K562 (cell line): Measurements from ENCODE around the gene ME3.

Experiments used
- EHMT2 ChIP-seq: fragments of 450-650 bp; IDR thresholded peaks from 2 replicates; pipeline ENCODE4 v1.6.1; 2018; ENCODE audit warnings: antibody characterized with exemption
- HDAC8 ChIP-seq: fragments of 450-650 bp; IDR thresholded peaks from 2 replicates; pipeline ENCODE4 v1.6.1; 2016; ENCODE audit warnings: mild to moderate bottlenecking, missing genetic modification characterization, moderate library complexity, missing compliant biosample characterization
- TF ChIP-seq, protein P1 (sequence below), 3 experiments: IDR thresholded peaks in 2 of 3; conservative IDR thresholded peaks in 1 of 3; 2 replicates each; pipeline ENCODE4 v1.5.1; 2011 to 2012; ENCODE audit warnings: low read length in 3 of 3, mild to moderate bottlenecking in 3 of 3, control low read depth in 2 of 3, improper control_type of control experiment in 1 of 3, inconsistent platforms in 1 of 3, low read depth in 1 of 3, mixed read lengths in 1 of 3, moderate library complexity in 1 of 3; ENCODE audit not compliant: insufficient read depth in 2 of 3

DNA sequence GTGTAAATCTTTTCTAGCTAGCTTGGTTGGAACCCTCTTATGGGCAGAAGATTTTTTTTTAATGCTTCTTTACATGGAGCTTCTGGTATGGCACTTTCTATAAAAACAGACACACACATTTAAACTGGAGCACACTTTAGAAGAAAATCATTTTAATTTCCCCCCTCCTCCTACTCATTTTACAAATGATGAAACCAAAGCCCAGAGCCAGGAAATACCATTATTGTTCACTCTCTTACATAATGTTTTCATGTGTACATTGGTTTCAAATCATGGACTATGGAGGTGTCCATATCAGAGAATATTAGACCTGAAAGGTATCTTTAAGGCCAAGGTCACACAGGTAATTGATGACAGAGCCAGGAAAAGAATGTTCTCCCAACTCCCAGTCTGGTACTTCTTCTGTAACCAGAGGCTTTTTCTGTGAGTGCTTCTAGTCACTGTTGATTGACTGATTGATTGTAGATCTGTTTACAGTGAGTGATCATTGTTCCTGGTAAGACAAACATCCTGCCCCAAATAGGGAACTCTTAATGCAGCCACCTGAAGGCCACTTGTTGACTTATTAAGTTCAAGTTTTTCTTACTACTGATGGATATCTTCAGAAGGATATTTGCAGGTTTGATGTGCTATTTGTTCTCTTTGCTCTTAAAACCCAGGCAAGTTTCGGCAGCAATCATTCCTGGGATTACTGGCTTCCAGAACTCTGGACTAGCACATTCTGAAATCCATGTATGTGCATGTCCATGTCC, 26.8 kb upstream of the ME3 start:
- no peak for TF ChIP-seq HDAC8 (tag)
- TF ChIP-seq EHMT2 = no peak
- TF ChIP-seq, protein P1, sequence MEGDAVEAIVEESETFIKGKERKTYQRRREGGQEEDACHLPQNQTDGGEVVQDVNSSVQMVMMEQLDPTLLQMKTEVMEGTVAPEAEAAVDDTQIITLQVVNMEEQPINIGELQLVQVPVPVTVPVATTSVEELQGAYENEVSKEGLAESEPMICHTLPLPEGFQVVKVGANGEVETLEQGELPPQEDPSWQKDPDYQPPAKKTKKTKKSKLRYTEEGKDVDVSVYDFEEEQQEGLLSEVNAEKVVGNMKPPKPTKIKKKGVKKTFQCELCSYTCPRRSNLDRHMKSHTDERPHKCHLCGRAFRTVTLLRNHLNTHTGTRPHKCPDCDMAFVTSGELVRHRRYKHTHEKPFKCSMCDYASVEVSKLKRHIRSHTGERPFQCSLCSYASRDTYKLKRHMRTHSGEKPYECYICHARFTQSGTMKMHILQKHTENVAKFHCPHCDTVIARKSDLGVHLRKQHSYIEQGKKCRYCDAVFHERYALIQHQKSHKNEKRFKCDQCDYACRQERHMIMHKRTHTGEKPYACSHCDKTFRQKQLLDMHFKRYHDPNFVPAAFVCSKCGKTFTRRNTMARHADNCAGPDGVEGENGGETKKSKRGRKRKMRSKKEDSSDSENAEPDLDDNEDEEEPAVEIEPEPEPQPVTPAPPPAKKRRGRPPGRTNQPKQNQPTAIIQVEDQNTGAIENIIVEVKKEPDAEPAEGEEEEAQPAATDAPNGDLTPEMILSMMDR (IDR thresholded peaks at IDR 0.05 in 2 of 3, conservative IDR thresholded peaks at IDR 0.05 in 1 of 3; ENCODE audit: insufficient read depth in 2 of 3, low read depth in 1 of 3, low read length in 3 of 3) = no peak
